ENCODE results near the gene MMP21. TPM values are rescaled to one million over a fixed set of nuclear protein-coding genes. Genes with fewer than 3 reads are reported as not detected.

MMP21 gene
- total RNA-seq, 4 donors from 2014 or later, result not detected

DNA sequence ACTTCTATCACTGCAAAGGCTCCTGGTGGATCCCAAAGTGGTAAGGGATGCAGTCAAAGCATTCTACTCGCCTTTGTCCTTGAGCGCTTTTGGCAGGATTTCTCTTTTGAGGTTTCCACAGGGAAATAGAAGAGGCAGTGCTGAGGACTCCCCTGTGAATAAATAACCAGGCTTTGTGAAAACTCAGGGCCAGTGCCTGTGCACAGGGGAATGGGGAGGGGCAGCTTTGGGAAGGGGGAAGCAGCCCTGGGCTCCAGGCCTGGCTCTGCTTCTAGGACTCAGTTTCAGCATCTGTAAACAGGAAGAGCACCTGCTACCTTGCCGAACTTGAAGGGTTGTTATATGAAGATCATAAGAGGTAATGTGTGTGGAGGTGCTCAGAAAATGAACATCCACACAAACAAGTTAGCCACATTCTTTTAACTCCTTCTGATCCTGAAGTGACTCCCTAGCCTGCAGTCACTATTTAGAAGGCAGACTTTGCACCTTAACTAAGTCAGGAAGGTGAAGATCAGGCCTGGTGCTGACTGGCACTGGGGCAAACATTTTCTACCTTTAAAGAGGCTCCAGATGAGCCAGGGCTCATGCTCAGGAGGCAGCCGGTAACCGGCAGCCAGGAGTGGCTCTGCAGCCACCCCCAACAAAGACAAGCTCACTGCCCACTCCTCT is 22.5 kb upstream of the MMP21 start:
- no peak for DNase-seq (ENCODE audit: low spot score in 2 of 2)
- TF ChIP-seq, protein P1, sequence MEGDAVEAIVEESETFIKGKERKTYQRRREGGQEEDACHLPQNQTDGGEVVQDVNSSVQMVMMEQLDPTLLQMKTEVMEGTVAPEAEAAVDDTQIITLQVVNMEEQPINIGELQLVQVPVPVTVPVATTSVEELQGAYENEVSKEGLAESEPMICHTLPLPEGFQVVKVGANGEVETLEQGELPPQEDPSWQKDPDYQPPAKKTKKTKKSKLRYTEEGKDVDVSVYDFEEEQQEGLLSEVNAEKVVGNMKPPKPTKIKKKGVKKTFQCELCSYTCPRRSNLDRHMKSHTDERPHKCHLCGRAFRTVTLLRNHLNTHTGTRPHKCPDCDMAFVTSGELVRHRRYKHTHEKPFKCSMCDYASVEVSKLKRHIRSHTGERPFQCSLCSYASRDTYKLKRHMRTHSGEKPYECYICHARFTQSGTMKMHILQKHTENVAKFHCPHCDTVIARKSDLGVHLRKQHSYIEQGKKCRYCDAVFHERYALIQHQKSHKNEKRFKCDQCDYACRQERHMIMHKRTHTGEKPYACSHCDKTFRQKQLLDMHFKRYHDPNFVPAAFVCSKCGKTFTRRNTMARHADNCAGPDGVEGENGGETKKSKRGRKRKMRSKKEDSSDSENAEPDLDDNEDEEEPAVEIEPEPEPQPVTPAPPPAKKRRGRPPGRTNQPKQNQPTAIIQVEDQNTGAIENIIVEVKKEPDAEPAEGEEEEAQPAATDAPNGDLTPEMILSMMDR (IDR thresholded peaks at IDR 0.05), result no peak
- no peak for TF ChIP-seq POLR2A (IDR thresholded peaks at IDR 0.05)
- WGBS, 2 donors, result 50 to 62% methylated on average over 5 of the region's 5 CpGs
- H3K4me3 ChIP-seq (ENCODE audit: low read depth, poor library complexity, severe bottlenecking), result no peak overlapping the region
- intact Hi-C loops (cut with DNase I; ENCODE audit: low total_unique reads), result no loop called here

DNA sequence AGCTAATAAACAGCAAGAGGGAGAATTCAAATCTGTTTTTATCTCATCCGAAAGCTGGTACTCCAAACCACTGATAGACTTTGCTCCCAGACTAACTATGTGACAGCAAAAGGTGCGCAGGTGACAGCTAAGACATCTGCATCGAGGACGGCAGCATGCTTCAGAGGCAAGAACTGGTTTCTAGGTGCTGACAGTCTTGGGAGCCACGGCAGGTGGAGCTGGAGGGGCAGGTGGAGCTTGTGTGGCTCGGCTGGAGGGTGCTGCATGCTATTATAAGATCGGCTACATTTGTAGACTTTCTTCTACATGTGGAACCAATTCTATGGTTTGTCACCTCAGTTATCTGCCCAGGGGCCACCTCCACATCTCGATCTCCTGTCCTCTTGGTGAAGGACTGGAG is 21.8 kb upstream of the MMP21 start:
- 85 to 91% methylated on average over 8 of the region's 8 CpGs for WGBS, 2 donors
- no peak overlapping the region for H3K4me3 ChIP-seq (ENCODE audit: low read depth, poor library complexity, severe bottlenecking)
- TF ChIP-seq POLR2A (IDR thresholded peaks at IDR 0.05), result no peak
- TF ChIP-seq, protein P1 (IDR thresholded peaks at IDR 0.05), result no peak
- intact Hi-C loops (cut with DNase I; ENCODE audit: low total_unique reads), result no loop called here
- no peak for DNase-seq (ENCODE audit: low spot score in 2 of 2)

DNA sequence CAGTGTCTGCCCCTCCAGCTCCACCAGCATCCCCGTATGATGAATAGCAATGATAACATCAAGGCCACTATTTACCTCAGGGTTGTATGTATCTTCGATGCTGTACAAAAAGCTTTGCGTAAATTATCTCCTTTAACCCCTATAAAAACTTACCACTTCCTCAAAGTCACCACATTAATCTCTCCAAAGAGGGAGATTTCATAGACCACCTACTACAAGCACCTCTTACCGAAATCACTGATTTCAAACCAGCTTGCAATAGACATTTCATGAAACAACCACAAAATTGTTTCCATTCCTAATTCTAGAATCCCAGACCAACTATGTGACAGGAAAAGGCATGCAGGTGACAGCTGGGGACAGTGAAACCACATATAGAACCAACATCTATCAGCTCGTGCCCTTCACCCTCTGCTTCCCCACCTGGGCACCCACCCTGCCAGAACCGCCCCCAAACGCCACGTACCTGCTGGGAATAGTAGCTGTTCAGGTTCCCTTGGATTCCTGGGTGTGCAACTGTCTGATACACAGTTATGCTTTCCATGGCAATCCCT is 20.1 kb upstream of the MMP21 start:
- 80 to 89% methylated on average over 8 of the region's 8 CpGs for WGBS, 2 donors
- DNase-seq (ENCODE audit: low spot score in 2 of 2), result no peak
- H3K4me3 ChIP-seq (ENCODE audit: low read depth, poor library complexity, severe bottlenecking), result no peak overlapping the region
- intact Hi-C loops (cut with DNase I; ENCODE audit: low total_unique reads), result no loop called here
- no peak for TF ChIP-seq POLR2A (IDR thresholded peaks at IDR 0.05)
- TF ChIP-seq, protein P1 (IDR thresholded peaks at IDR 0.05), result no peak

DNA sequence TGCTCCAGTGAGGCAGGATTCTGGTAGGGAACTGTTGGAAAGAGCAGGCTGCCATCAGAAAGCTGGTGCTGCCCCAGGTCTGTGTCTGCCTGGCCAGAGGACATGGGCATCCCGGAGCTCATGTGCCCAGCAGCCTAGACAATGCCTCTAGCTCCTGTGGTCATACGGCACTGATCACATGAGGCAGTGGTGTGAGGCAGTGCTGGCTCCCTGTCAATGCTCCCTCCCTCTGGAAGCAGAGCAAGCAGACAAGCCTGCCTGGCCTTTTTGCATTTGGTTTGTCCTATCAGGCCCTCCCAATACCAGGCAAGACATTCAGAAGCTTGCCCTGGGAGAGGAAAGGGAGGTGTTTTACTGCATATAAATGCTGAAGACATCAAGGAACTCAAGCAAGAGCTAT is 19.5 kb upstream of the MMP21 start:
- TF ChIP-seq POLR2A (IDR thresholded peaks at IDR 0.05), result no peak
- TF ChIP-seq, protein P1 (IDR thresholded peaks at IDR 0.05), result no peak
- 83 to 90% methylated on average over 2 of the region's 2 CpGs for WGBS, 2 donors
- no peak for DNase-seq (ENCODE audit: low spot score in 2 of 2)
- intact Hi-C loops (cut with DNase I; ENCODE audit: low total_unique reads), result no loop called here
- no peak overlapping the region for H3K4me3 ChIP-seq (ENCODE audit: low read depth, poor library complexity, severe bottlenecking)

DNA sequence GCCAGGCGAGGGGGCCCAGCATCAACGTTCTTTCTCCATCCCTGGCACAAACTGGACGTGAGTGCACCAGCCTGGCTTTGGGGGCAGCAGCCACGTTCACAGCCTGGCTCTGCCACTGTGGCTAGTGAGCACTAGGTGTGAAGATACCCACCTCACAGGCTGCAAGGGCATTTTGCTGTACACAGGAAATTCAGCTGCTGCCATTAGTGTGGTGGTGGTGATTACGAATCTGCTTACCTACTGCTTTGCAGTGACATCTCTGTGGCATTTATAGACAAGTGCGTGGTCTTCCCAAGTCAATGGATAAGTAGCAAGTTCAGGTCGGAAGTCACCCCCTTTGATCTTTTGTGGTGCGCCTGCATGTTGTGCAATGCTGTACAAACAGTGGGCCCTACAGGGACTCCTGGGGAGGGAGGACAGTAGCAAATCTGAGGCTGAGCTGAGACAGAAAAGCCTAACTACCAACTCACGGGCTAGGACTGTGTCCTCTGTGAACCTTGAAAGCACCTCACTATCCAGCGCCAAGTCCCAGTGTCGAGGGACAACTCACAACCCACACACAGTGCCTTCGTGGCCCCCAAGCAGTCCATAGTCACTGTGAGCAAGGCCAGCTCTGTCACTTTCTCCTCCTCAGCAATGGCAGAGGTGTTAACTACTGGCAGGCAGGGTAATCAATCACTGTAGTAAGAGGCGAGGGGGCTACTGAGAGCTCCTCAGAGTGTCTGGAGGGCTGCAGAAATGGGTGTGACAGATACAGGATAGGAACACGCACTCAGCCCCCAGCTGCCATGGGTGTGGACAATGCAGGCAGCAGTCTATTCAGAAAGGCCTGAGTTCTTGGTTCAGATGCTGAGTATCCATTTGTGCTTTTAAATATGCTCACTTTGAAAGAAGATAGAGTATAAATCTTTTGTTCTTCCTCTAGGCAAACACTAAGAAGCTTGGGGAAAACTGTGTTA is 17.0 kb upstream of the MMP21 start:
- no peak for TF ChIP-seq POLR2A (IDR thresholded peaks at IDR 0.05)
- TF ChIP-seq, protein P1 (IDR thresholded peaks at IDR 0.05), result no peak
- 89 to 93% methylated on average over 14 of the region's 14 CpGs for WGBS, 2 donors
- no peak for DNase-seq (ENCODE audit: low spot score in 2 of 2)
- no peak overlapping the region for H3K4me3 ChIP-seq (ENCODE audit: low read depth, poor library complexity, severe bottlenecking)
- intact Hi-C loops (cut with DNase I; ENCODE audit: low total_unique reads), result no loop called here
